ENCODE results near the gene NADK2. TPM values are rescaled to one million over a fixed set of nuclear protein-coding genes. Genes with fewer than 3 reads are reported as not detected.

Gene NADK2
- total and polyA plus RNA-seq, 3 donors from 2014 or later = 27.1 to 55.1 (median 42.2) TPM

GRCh38 chr5:36240779-36241630, 720 bp downstream of the NADK2 start:
- Histone ChIP-seq H3K27me3 (no peaks in the 10 kb centered on the region), H3K4me3 (peak overlapping the region; percentile 88 to 99), H3K4me1 (peaks cover 34% of the 10 kb centered on the region), H3K9me3 (no peaks in the 10 kb centered on the region), H3K36me3 (ENCODE audit: low read depth, missing control alignments) (no peaks in the 10 kb centered on the region), H3K27ac (peak overlapping the region; percentile 99 to 100)
- peak; percentile 75 for DNase-seq
- WGBS, 2 donors = 0 to 1% methylated on average over 37 to 43 of the region's 61 CpGs
- TF ChIP-seq CTCF (IDR thresholded peaks at IDR 0.05) (no peak), POLR2A (IDR thresholded peaks at IDR 0.05) (no peak)
- intact Hi-C loops (cut with DNase I; ENCODE audit: low total_unique reads) = loop anchor here (5.0 kb wide), 1 partner anchor 61 kb away; the partner anchor contains the start of gene RANBP3L

DNA sequence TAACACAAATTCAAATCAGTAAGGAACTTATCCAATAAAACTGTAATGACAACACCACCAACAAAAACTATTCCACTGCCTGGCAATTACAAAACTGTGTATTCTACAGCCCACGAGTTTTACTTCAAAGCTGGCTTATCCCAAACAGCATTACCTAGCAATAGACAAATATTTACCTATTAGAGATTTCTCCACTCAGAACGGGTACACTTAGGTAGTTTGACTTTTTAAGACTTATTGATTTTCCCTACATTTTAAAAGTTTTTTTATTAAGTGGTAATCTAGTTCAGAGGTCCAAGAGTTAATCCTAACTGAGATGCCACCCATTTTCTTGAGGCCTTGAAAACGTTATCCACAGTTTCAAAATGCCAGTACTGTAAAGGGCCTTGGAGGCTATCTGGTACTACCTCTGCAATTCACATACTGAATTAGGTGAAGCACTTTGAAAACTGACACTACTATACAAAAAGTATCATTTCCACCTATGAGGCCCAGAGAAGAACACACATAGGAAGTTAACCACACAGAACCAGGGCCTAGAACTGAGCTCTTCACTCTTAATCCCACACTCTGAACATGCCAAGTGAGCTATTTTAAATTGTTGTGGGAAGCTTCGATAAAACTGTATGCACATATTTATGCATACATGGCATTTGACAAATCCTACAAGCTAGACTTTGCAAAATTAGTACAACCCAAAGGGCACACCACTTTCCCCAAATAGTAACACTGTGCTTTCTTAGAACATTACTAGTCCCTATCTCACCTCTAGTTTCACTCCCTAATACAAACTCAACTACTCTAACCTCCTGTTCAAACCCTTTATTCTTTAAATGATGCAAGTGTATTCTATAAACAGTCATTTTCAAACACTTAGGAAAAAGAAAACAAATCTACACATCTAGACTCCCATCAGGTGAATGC, 2.1 kb downstream of the NADK2 start:
- H3K4me1 ChIP-seq = peaks cover 34% of the 10 kb centered on the region
- peak overlapping the region in 1 of 2 donors; percentile 99 for H3K4me3 ChIP-seq
- H3K27ac ChIP-seq = peak overlapping the region; percentile 1 to 16
- no peaks in the 10 kb centered on the region for H3K27me3 ChIP-seq
- DNase-seq = no peak
- H3K9me3 ChIP-seq = no peaks in the 10 kb centered on the region
- H3K36me3 ChIP-seq (ENCODE audit: low read depth, missing control alignments) = no peaks in the 10 kb centered on the region
- 18 to 27% methylated on average over 4 of the region's 4 CpGs for WGBS, 2 donors
- no peak for TF ChIP-seq CTCF (IDR thresholded peaks at IDR 0.05)
- TF ChIP-seq POLR2A (IDR thresholded peaks at IDR 0.05) = no peak
- intact Hi-C loops (cut with DNase I; ENCODE audit: low total_unique reads) = loop anchor here (5.0 kb wide), 1 partner anchor 63 kb away; the partner anchor contains the start of gene RANBP3L

GRCh38 chr5:36238502-36239295, 3.0 kb downstream of the NADK2 start:
- Histone ChIP-seq H3K27me3 (no peaks in the 10 kb centered on the region), H3K36me3 (ENCODE audit: low read depth, missing control alignments) (no peaks in the 10 kb centered on the region), H3K4me3 (no peak overlapping the region), H3K9me3 (no peaks in the 10 kb centered on the region), H3K27ac (peak overlapping the region in 1 of 2 donors; percentile 16), H3K4me1 (peaks cover 34% of the 10 kb centered on the region)
- DNase-seq = no peak
- 44 to 51% methylated on average over 2 of the region's 2 CpGs for WGBS, 2 donors
- no peak for TF ChIP-seq POLR2A (IDR thresholded peaks at IDR 0.05)
- no peak for TF ChIP-seq CTCF (IDR thresholded peaks at IDR 0.05)
- intact Hi-C loops (cut with DNase I; ENCODE audit: low total_unique reads) = no loop called here

GRCh38 chr5:36237751-36238150, 4.0 kb downstream of the NADK2 start:
- H3K27me3 ChIP-seq = no peaks in the 10 kb centered on the region
- no peaks in the 10 kb centered on the region for H3K36me3 ChIP-seq (ENCODE audit: low read depth, missing control alignments)
- no peaks in the 10 kb centered on the region for H3K9me3 ChIP-seq
- no peak overlapping the region for H3K4me3 ChIP-seq
- intact Hi-C loops (cut with DNase I; ENCODE audit: low total_unique reads) = no loop called here
- 89 to 91% methylated on average over 2 of the region's 2 CpGs for WGBS, 2 donors
- no peak overlapping the region for H3K27ac ChIP-seq
- DNase-seq = no peak
- peaks cover 34% of the 10 kb centered on the region for H3K4me1 ChIP-seq
- no peak for TF ChIP-seq CTCF (IDR thresholded peaks at IDR 0.05)
- TF ChIP-seq POLR2A (IDR thresholded peaks at IDR 0.05) = no peak
